Esophagus squamous epithelium (tissue), 4 donors: ENCODE measurements around the gene RNF220.

Experiments
- CTCF ChIP-seq, 6 experiments: fragments of 450-650 bp in 4 of 6; fragments of 200-600 bp in 2 of 6; sonication (generic) in 2 of 6; IDR thresholded peaks; one replicate each; pipeline ENCODE4 v1.5.1; 2016 to 2019; ENCODE audit warnings: antibody characterized with exemption in 6 of 6, mild to moderate bottlenecking in 4 of 6, moderate library complexity in 4 of 6
- POLR2A ChIP-seq, 4 donors: fragments of 450-650 bp; IDR thresholded peaks; one replicate each; pipeline ENCODE4 v1.6.1; 2017; ENCODE audit warnings: antibody characterized with exemption in 4 of 4, mild to moderate bottlenecking in 4 of 4, moderate library complexity in 3 of 4

GRCh38 chr1:44481701-44482100, 76.6 kb downstream of the RNF220 start:
- TF ChIP-seq POLR2A (IDR thresholded peaks at IDR 0.05) (no peak), CTCF (IDR thresholded peaks at IDR 0.05) (no peak)
